OCI-LY1 (cell line): ENCODE results near the gene CREBRF.

ENCODE experiments used
- CTCF ChIP-seq: fragments of 200-600 bp; sonication (generic), shearing (Covaris generic); IDR thresholded peaks from 2 replicates; pipeline ENCODE4 v1.5.1; 2017; ENCODE audit warnings: mild to moderate bottlenecking, antibody characterized with exemption, low read length, moderate library complexity, mixed read lengths
- EZH2 ChIP-seq: fragments of 200-600 bp; sonication (generic), shearing (Covaris generic); IDR thresholded peaks from 2 replicates; pipeline ENCODE4 v1.8.0; 2017; ENCODE audit warnings: borderline replicate concordance, mixed run types, mild to moderate bottlenecking, antibody characterized with exemption, low read length, moderate library complexity, mixed read lengths

- TF ChIP-seq CTCF (no peak), EZH2 (no peak)
These were observed 35.8 kb downstream of the CREBRF start for GRCh38 chr5:173091981-173092380.
